GM21528 (cell line): Measurements from ENCODE around the gene ABCB11.
A peak's percentile ranks its signal among the peaks of the same experiment; 100 is the strongest.
"Not testable (repeated sequence)": the region's sequence is repeated elsewhere in the genome, so short reads cannot be mapped to it uniquely, and the experiment has no call there.

Experiments used
- ATAC-seq: cut with Tn5 transposase; IDR thresholded peaks from one replicate; pipeline ENCODE4 v1.9.1; 2021; ENCODE audit warnings: mild to moderate bottlenecking, moderate library complexity; ENCODE audit not compliant: unreplicated experiment, low FRiP score

The ABCB11 gene

DNA sequence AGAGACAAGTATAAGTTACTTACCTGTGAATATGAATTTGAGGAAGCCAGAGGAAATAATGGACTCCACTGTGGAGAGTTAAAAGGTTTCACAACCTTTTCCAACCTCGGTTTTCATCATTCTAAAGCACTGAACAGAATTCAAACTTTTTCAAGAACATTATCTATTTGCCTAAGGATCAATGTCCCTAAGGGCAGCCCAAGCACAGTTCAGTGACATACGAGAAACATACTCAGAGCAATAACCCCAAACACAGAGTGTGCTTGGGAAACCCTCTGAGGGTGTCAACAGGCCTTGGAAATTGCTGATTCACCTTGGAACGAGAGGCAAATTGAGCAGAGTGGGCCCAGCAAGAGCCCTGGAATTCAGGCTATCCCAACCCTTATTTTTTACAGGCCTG, at the start of gene ABCB11:
Gene ABCB11 (minus strand): TSS at position 123 of the 400 bp plus-strand sequence. CDS start 13,199 bp downstream, outside the sequence.
- ATAC-seq, result no peak

GRCh38 chr2:169080250-169081069, 49.3 kb upstream of the ABCB11 start:
- ATAC-seq, result peak; percentile 76

DNA sequence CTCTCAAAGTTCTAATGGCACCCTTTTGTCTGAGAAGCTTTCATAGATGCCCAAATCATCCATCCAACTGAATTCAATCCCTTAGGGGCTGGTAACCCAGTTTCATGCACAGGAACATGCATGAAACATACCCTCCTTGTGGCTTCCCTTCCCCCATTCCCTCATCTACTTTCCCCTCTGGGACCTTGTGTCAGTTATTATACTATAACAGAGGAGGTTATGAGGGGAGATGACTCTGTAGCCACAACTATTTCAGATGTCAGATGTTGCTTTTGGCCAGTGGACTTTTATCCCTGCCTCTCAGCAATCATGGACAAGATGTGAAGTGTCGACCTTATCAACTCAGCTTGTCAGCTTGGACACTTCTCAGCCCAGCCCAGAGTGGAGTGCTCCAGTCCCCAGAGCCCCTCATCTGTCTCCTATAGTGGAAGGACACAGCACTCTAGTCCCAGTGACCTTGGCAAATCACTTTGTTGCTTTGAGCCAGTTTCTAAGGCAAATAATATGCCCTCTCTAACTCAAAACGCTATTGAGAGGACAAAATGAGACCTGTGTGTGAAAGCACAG, 46.6 kb upstream of the ABCB11 start:
- ATAC-seq, result no peak

DNA sequence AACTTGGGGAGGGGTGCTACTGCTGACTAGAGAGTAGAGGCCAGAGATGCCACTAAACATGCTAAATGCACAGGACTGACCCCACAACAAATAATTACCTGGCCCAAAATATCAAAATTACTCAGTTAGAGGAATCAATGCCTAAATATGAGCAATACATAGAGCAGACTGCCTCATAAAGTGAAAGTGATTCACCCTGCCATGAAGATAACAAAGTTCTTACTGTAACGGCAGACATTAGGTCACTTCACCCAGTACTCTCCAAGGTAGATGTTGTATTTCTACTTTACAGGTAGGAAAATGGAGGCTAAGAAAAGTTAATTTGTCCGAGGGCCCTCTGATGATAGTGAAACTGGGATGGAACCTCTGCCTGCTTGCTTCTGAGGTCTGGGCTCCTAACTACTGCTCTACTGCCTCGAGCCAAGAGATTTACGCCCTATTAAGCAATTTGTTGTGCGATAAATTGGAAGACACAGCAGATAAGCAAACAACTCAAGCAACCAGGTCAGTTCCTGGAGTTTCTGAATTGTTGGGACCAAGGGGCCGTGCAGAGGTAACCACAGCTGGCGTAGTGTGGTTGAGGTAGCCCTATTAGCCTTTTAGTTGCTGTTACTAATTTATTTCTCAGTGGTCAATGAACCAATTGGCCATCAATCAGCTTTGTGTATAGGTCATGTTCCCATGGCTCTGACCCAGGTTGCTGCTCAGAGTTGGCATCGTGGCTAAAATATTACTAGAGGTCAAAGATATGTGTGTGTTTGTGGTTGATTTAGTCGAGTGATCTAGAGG, 43.0 kb upstream of the ABCB11 start:
- peak; percentile 46 for ATAC-seq

DNA sequence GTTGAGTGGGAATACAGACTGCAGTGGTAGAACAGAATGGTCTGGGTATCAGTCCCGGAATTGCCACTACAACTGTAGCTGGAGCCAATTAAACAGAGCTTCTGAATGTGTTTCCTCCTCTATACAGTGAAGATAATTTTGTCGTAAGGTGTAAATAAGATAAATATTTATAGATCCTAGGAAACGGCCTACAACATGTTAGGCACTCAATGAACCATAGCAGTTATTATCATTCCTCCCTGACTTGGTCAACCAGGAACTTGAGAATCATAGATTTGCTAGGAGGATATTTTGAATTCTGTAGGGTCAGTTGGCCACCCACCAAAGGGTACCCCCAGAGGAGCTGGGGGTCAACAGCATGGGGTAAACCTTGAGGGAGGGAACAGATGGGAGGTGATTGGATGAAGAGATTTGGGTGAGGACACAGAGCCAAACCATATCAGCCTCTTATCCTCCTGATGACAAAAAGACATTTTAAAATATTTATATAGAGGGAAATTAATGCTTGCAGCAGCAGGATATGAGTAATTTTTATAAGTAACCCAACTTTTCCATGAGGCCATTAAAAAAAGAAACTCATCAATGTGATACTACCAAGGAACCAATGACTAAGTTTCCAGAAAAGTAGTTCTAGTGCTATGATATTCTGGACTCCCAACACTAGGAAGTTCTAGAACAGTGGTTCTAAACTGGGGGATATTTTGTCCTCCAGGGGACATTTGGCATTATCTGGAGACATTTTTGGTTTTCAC, 42.3 kb upstream of the ABCB11 start:
- no peak for ATAC-seq

- peak; percentile 50 for ATAC-seq
Measured at GRCh38 chr2:169072163-169072925, 41.2 kb upstream of the ABCB11 start.

- no peak for ATAC-seq
Measured at GRCh38 chr2:169071455-169071854, 40.3 kb upstream of the ABCB11 start.

- no peak for ATAC-seq
Measured at GRCh38 chr2:169069833-169070232, 38.7 kb upstream of the ABCB11 start.

- no peak for ATAC-seq
Measured at GRCh38 chr2:169069341-169069740, 38.2 kb upstream of the ABCB11 start, which contains the start of gene DHRS9. TSS of gene DHRS9 (plus strand) at chr2:169069563. CDS start at chr2:169081582, 12,019 bp downstream.

GRCh38 chr2:169066897-169067296, 35.8 kb upstream of the ABCB11 start:
- no peak for ATAC-seq

DNA sequence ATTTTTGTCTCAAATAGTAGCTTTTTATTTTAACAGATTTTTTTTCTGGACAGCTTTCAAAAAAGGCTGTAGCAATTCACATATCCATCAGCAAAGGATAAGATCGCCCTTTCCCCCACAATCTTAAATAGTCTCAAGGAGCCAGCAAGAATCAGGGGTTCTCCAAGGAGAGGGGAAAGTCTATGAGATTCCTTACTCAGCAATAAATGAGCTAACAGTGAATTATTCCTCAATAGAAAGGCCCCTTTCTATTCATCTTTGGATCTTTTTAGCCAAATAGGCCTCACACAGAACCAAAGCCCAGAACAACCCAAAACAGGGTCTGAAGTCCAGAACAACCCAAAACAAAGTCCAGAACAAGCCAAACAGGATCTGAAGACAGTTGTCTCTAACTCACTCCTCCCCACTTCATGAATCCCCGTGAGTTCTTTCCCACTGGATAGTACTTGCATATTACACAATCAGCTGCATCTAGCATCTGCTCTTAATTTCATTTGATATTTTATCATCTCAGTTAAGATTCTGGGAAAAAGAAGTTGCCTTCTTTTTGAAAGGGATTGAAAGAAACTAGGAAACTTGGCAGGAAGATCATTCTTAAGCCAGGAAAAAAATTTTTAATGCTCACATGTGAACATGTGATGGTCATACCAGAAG, 34.9 kb upstream of the ABCB11 start:
- no peak for ATAC-seq

GRCh38 chr2:169065422-169065821, 34.3 kb upstream of the ABCB11 start:
- no peak for ATAC-seq

DNA sequence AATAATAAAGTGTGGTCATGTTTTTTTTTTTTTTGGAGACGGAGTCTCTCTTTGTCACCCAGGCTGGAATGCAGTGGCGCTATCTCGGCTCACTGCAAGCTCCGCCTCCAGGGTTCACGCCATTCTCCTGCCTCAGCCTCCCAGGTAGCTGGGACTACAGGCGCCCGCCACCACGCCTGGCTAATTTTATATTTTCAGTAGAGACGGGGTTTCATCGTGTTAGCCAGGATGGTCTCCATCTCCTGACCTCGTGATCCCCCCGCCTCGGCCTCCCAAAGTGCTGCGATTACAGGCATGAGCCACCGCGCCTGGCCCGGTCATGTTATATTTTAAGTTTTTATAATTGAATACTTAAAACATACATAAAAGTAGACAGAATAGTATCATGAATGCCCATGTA, 33.1 kb upstream of the ABCB11 start:
- not testable (repeated sequence) for ATAC-seq

DNA sequence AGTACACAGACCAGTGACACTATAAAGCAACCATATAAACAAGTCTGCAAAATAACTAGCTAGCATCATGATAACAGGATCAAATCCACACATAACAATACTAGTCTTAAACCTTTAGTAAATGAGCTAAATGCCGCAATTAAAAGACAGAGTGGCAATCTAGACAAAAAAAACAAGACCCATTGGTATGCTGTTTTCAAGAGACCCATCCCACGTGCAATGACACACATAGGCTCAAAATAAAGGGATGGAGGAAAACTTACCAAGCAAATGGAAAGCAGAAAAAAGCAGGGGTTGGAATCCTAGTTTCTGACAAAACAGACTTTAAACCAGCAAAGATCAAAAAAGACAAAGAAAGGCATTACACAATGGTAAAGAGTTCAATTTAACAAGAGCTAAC, 23.5 kb upstream of the ABCB11 start:
- ATAC-seq, result not testable (repeated sequence)

DNA sequence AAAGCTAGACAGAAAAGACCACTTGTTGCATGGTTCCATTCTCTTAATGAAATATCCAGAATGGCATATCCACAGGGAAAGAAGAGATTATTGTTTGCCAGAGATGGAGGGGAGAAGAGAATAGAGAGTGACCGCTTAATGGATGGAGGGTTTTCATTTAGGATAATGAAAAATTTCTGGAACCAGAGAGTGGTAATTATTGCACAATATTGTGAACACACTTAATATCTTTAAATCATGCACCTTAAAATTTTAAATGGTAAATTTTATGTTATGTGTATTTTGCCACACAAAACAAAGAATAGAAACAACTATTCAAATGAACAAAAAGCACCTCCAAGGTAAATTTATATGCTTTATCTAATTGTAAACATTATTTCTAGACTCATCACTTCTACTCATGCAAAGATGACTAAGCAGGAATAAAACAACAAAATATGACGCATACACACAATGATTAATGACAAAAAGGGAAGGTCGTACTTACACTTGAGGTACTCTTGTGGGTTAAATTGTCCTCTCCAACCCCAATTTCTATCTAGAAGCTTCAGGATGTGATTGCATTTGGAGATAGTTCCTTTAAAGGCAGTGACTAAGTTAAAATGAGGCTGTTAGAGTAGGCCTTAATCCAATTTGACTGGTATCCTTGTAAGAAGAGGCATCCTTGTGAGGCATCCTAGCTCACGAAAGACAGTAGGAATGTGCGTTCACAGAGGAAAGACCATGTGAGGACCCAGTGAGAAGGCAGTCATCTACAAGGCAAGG, 19.5 kb upstream of the ABCB11 start:
- no peak for ATAC-seq

- no peak for ATAC-seq
Measured at GRCh38 chr2:169049142-169049541, 18.0 kb upstream of the ABCB11 start.

- no peak for ATAC-seq
Measured at GRCh38 chr2:169047256-169048250, 16.4 kb upstream of the ABCB11 start.
